ENCODE data around the gene TSPAN2. TPM values are rescaled to one million over a fixed set of nuclear protein-coding genes. Genes with fewer than 3 reads are reported as not detected.

Gene TSPAN2
- polyA plus RNA-seq, 1 donor from 2014 or later, result 34.4 TPM

GRCh38 chr1:115118086-115118485 lies 28.8 kb upstream of the TSPAN2 start:
- Histone ChIP-seq H3K9me3 (ENCODE audit: low read length) (no peaks in the 10 kb centered on the region), H3K9ac (ENCODE audit: low read length) (no peak overlapping the region), H3K4me2 (ENCODE audit: low read length) (no peak overlapping the region), H3K9me2 (ENCODE audit: insufficient read depth, low read length) (no peaks in the 10 kb centered on the region), H4K20me1 (ENCODE audit: insufficient read depth) (no peaks in the 10 kb centered on the region), H3K4me3 (ENCODE audit: low read length) (no peak overlapping the region), H3K27ac (ENCODE audit: low read length) (no peak overlapping the region), H3K79me2 (replicated peaks; ENCODE audit: insufficient read depth, low read length) (no peaks in the 10 kb centered on the region), H3F3A (ENCODE audit: insufficient read depth, low read length, poor library complexity, severe bottlenecking) (no peaks in the 10 kb centered on the region), H2AFZ (ENCODE audit: low read depth, low read length) (no peak overlapping the region), H3K27me3 (ENCODE audit: insufficient read depth, low read depth, low read length) (no peaks in the 10 kb centered on the region), H3K36me3 (ENCODE audit: insufficient read depth, low read length) (no peaks in the 10 kb centered on the region)
- TF ChIP-seq RAD21 (conservative IDR thresholded peaks at IDR 0.05) (no peak), MXI1 (conservative IDR thresholded peaks at IDR 0.05; ENCODE audit: poor library complexity, severe bottlenecking) (no peak), EZH2 (IDR thresholded peaks at IDR 0.05; ENCODE audit: borderline replicate concordance, insufficient read depth, low read length, poor library complexity, severe bottlenecking) (no peak), REST (IDR thresholded peaks at IDR 0.05; ENCODE audit: borderline replicate concordance) (no peak)

- Histone ChIP-seq H3K9ac (ENCODE audit: low read length) (no peak overlapping the region), H3K4me3 (ENCODE audit: low read length) (no peak overlapping the region), H4K20me1 (ENCODE audit: insufficient read depth) (no peaks in the 10 kb centered on the region), H3K36me3 (ENCODE audit: insufficient read depth, low read length) (no peaks in the 10 kb centered on the region), H3K4me2 (ENCODE audit: low read length) (no peak overlapping the region), H3K27me3 (ENCODE audit: insufficient read depth, low read depth, low read length) (no peaks in the 10 kb centered on the region), H3K9me2 (ENCODE audit: insufficient read depth, low read length) (no peaks in the 10 kb centered on the region), H2AFZ (ENCODE audit: low read depth, low read length) (no peak overlapping the region), H3K79me2 (replicated peaks; ENCODE audit: insufficient read depth, low read length) (no peaks in the 10 kb centered on the region), H3K9me3 (ENCODE audit: low read length) (no peaks in the 10 kb centered on the region), H3F3A (ENCODE audit: insufficient read depth, low read length, poor library complexity, severe bottlenecking) (no peaks in the 10 kb centered on the region), H3K27ac (ENCODE audit: low read length) (no peak overlapping the region)
- TF ChIP-seq REST (IDR thresholded peaks at IDR 0.05; ENCODE audit: borderline replicate concordance) (no peak), TAF1 (IDR thresholded peaks at IDR 0.05; ENCODE audit: low read depth) (no peak), POLR2AphosphoS5 (IDR thresholded peaks at IDR 0.05) (no peak), EP300 (conservative IDR thresholded peaks at IDR 0.05; ENCODE audit: poor library complexity, severe bottlenecking) (no peak), EZH2 (IDR thresholded peaks at IDR 0.05; ENCODE audit: borderline replicate concordance, insufficient read depth, low read length, poor library complexity, severe bottlenecking) (no peak), RAD21 (conservative IDR thresholded peaks at IDR 0.05) (no peak), MXI1 (conservative IDR thresholded peaks at IDR 0.05; ENCODE audit: poor library complexity, severe bottlenecking) (no peak), SMC3 (conservative IDR thresholded peaks at IDR 0.05; ENCODE audit: poor library complexity) (no peak)
- TF ChIP-seq, protein P1, sequence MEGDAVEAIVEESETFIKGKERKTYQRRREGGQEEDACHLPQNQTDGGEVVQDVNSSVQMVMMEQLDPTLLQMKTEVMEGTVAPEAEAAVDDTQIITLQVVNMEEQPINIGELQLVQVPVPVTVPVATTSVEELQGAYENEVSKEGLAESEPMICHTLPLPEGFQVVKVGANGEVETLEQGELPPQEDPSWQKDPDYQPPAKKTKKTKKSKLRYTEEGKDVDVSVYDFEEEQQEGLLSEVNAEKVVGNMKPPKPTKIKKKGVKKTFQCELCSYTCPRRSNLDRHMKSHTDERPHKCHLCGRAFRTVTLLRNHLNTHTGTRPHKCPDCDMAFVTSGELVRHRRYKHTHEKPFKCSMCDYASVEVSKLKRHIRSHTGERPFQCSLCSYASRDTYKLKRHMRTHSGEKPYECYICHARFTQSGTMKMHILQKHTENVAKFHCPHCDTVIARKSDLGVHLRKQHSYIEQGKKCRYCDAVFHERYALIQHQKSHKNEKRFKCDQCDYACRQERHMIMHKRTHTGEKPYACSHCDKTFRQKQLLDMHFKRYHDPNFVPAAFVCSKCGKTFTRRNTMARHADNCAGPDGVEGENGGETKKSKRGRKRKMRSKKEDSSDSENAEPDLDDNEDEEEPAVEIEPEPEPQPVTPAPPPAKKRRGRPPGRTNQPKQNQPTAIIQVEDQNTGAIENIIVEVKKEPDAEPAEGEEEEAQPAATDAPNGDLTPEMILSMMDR (IDR thresholded peaks at IDR 0.05; ENCODE audit: poor library complexity, severe bottlenecking), result no peak
Observed at GRCh38 chr1:115117298-115117697, 28.0 kb upstream of the TSPAN2 start.

Measured in neural cell (in vitro differentiated cells).